Neural cell (in vitro differentiated cells): ENCODE results near the gene TBCK. TPM values are rescaled to one million over a fixed set of nuclear protein-coding genes. Genes with fewer than 3 reads are reported as not detected.

Source experiments
- H2AFZ ChIP-seq: fragments of 200-600, 300-800 bp; sonication (generic), shearing (Covaris generic); 2 replicates; pipeline ENCODE4 v1.6.0; 2014; ENCODE audit warnings: low read depth, mild to moderate bottlenecking, antibody characterized with exemption, low read length, moderate library complexity
- H3F3A ChIP-seq: fragments of 200-600 bp; shearing (Covaris generic); 2 replicates; pipeline ENCODE4 v1.6.1; 2016; ENCODE audit warnings: mild to moderate bottlenecking, moderate library complexity, mixed read lengths, antibody characterized with exemption, low read length; ENCODE audit not compliant: insufficient read depth, poor library complexity, severe bottlenecking
- H3K27ac ChIP-seq: fragments of 200-600, 300-800 bp; sonication (generic), shearing (Covaris generic); 2 replicates; pipeline ENCODE4 v1.5.1; 2014; ENCODE audit warnings: mild to moderate bottlenecking, low read length, moderate library complexity
- H3K27me3 ChIP-seq: fragments of 300-800, 200-600 bp; sonication (generic), shearing (Covaris generic); 2 replicates; pipeline ENCODE4 v1.6.0; 2014; ENCODE audit warnings: mild to moderate bottlenecking, low read depth, low read length, moderate library complexity; ENCODE audit not compliant: insufficient read depth
- H3K36me3 ChIP-seq: fragments of 300-800, 200-600 bp; sonication (generic), shearing (Covaris generic); 2 replicates; pipeline ENCODE4 v1.5.1; 2014; ENCODE audit warnings: mild to moderate bottlenecking, antibody characterized with exemption, low read length, moderate library complexity; ENCODE audit not compliant: insufficient read depth
- H3K4me2 ChIP-seq: fragments of 300-800, 200-600 bp; sonication (generic), shearing (Covaris generic); 2 replicates; pipeline ENCODE4 v1.6.0; 2014; ENCODE audit warnings: mild to moderate bottlenecking, low read length
- H3K4me3 ChIP-seq: fragments of 300-800, 200-600 bp; sonication (generic), shearing (Covaris generic); 2 replicates; pipeline ENCODE4 v1.5.1; 2014; ENCODE audit warnings: mild to moderate bottlenecking, low read length, moderate library complexity
- H3K79me2 ChIP-seq: fragments of 200-600 bp; shearing (Covaris generic); replicated peaks from 2 replicates; pipeline ENCODE4 v1.6.0; 2014; ENCODE audit warnings: mild to moderate bottlenecking, low read length, moderate library complexity; ENCODE audit not compliant: insufficient read depth
- H3K9ac ChIP-seq: fragments of 300-800, 200-600 bp; sonication (generic), shearing (Covaris generic); 2 replicates; pipeline ENCODE4 v1.6.1; 2016; ENCODE audit warnings: mild to moderate bottlenecking, low read length, mixed read lengths
- H3K9me2 ChIP-seq: fragments of 200-600 bp; shearing (Covaris generic); 2 replicates; pipeline ENCODE4 v1.6.1; 2016; ENCODE audit warnings: mild to moderate bottlenecking, low read length, mixed read lengths; ENCODE audit not compliant: insufficient read depth
- H3K9me3 ChIP-seq: fragments of 200-600, 300-800 bp; sonication (generic), shearing (Covaris generic); 2 replicates; pipeline ENCODE4 v1.6.1; 2016; ENCODE audit warnings: mild to moderate bottlenecking, mixed run types, low read length, moderate library complexity, mixed read lengths
- H4K20me1 ChIP-seq: fragments of 200-600 bp; shearing (Covaris generic); 2 replicates; pipeline ENCODE4 v1.6.1; 2016; ENCODE audit warnings: mild to moderate bottlenecking, mixed run types; ENCODE audit not compliant: insufficient read depth
- EP300 ChIP-seq: fragments of 450-650 bp; conservative IDR thresholded peaks from 2 replicates; pipeline ENCODE4 v1.6.1; 2014; ENCODE audit warnings: antibody characterized with exemption, mild to moderate bottlenecking, moderate library complexity; ENCODE audit not compliant: poor library complexity, severe bottlenecking
- EZH2 ChIP-seq: fragments of 200-600, 300-800 bp; shearing (Covaris generic), sonication (generic); IDR thresholded peaks from 2 replicates; pipeline ENCODE4 v1.6.1; 2014; ENCODE audit warnings: antibody characterized with exemption, low read length, borderline replicate concordance, mild to moderate bottlenecking; ENCODE audit not compliant: insufficient read depth, poor library complexity, severe bottlenecking
- MXI1 ChIP-seq: fragments of 450-650 bp; conservative IDR thresholded peaks from 2 replicates; pipeline ENCODE4 v1.6.1; 2014; ENCODE audit warnings: antibody characterized with exemption, mild to moderate bottlenecking; ENCODE audit not compliant: poor library complexity, severe bottlenecking
- POLR2AphosphoS5 ChIP-seq: IDR thresholded peaks from 2 replicates; pipeline ENCODE4 v1.6.1; 2012
- RAD21 ChIP-seq: fragments of 450-650 bp; conservative IDR thresholded peaks from 2 replicates; pipeline ENCODE4 v1.6.1; 2014; ENCODE audit warnings: antibody characterized with exemption, mild to moderate bottlenecking, moderate library complexity
- SMC3 ChIP-seq: fragments of 450-650 bp; conservative IDR thresholded peaks from 2 replicates; pipeline ENCODE4 v1.6.1; 2014; ENCODE audit warnings: antibody characterized with exemption, mild to moderate bottlenecking, moderate library complexity; ENCODE audit not compliant: poor library complexity
- TAF1 ChIP-seq: IDR thresholded peaks from 2 replicates; pipeline ENCODE4 v1.6.1; 2012; ENCODE audit warnings: low read depth
- polyA plus RNA-seq: library from polyadenylated mRNA; depleted of rRNA; stranded (reverse); fragments of >200 nt; gene quantifications from 2 replicates; pipeline ENCODE4 v1.2.3, GENCODE V29; 2014
- TF ChIP-seq, protein P1 (sequence below): IDR thresholded peaks from 2 replicates; pipeline ENCODE4 v1.6.1; 2012; ENCODE audit warnings: borderline replicate concordance
- TF ChIP-seq, protein P2 (sequence below): fragments of 450-650 bp; IDR thresholded peaks from 2 replicates; pipeline ENCODE4 v1.5.1; 2014; ENCODE audit warnings: antibody characterized with exemption, mild to moderate bottlenecking, moderate library complexity; ENCODE audit not compliant: poor library complexity, severe bottlenecking

TBCK gene
- polyA plus RNA-seq, 1 donor from 2014 or later: 55.0 TPM

DNA sequence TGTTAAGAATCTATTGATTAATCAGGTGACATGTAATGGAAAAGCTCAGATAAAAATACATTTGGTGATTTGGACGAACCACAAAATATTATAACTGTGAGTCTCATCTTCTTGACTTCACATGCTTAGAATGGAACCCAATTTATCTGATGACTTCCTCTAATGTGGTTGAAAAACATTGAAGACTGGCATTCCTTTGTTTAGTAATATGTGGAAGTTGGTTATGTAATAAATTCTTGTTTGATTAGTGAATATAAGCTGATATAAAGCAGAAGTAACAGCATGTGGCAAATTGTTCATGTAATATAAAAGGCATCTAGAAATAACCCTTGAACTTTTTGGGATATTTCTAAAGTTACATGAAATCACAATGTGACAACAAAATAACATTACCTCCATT is 42.9 kb upstream of the TBCK start:
- no peak overlapping the region for H3K27ac ChIP-seq
- no peak overlapping the region for H3K9ac ChIP-seq
- TF ChIP-seq SMC3 (no peak), EZH2 (no peak), RAD21 (no peak)
- H3F3A ChIP-seq: no peaks in the 10 kb centered on the region
- H3K9me2 ChIP-seq: no peaks in the 10 kb centered on the region
- H2AFZ ChIP-seq: no peak overlapping the region
- H3K4me2 ChIP-seq: no peak overlapping the region
- no peaks in the 10 kb centered on the region for H3K79me2 ChIP-seq
- no peak overlapping the region for H3K4me3 ChIP-seq
- H4K20me1 ChIP-seq: no peaks in the 10 kb centered on the region
- no peaks in the 10 kb centered on the region for H3K27me3 ChIP-seq
- no peaks in the 10 kb centered on the region for H3K9me3 ChIP-seq
- no peaks in the 10 kb centered on the region for H3K36me3 ChIP-seq

DNA sequence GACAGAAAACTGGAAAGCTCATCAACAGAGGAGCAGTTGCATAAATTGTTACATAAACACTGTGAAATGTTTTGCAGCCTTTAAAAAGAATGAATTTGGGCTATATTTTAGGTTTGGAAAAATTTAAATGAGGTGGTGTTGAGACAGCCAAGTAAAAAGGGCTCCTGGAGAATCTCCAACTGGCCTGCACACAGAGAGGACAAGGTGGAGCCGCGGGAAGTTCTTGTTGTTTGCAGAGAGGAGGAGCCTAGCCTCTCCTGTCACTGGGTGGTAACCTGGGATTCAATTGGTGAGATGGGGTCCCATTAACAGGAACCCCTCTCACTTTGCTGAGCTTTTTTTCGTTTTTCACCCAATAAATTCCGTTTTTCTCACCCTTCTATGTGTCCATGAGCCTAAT is 39.2 kb upstream of the TBCK start:
- Histone ChIP-seq H3K9ac (no peak overlapping the region), H3K9me3 (no peaks in the 10 kb centered on the region), H3K9me2 (no peaks in the 10 kb centered on the region), H3K27ac (no peak overlapping the region), H3K79me2 (no peaks in the 10 kb centered on the region), H2AFZ (no peak overlapping the region), H3F3A (no peaks in the 10 kb centered on the region), H3K27me3 (no peaks in the 10 kb centered on the region), H4K20me1 (no peaks in the 10 kb centered on the region), H3K4me2 (no peak overlapping the region), H3K4me3 (no peak overlapping the region), H3K36me3 (no peaks in the 10 kb centered on the region)
- TF ChIP-seq, protein P1, sequence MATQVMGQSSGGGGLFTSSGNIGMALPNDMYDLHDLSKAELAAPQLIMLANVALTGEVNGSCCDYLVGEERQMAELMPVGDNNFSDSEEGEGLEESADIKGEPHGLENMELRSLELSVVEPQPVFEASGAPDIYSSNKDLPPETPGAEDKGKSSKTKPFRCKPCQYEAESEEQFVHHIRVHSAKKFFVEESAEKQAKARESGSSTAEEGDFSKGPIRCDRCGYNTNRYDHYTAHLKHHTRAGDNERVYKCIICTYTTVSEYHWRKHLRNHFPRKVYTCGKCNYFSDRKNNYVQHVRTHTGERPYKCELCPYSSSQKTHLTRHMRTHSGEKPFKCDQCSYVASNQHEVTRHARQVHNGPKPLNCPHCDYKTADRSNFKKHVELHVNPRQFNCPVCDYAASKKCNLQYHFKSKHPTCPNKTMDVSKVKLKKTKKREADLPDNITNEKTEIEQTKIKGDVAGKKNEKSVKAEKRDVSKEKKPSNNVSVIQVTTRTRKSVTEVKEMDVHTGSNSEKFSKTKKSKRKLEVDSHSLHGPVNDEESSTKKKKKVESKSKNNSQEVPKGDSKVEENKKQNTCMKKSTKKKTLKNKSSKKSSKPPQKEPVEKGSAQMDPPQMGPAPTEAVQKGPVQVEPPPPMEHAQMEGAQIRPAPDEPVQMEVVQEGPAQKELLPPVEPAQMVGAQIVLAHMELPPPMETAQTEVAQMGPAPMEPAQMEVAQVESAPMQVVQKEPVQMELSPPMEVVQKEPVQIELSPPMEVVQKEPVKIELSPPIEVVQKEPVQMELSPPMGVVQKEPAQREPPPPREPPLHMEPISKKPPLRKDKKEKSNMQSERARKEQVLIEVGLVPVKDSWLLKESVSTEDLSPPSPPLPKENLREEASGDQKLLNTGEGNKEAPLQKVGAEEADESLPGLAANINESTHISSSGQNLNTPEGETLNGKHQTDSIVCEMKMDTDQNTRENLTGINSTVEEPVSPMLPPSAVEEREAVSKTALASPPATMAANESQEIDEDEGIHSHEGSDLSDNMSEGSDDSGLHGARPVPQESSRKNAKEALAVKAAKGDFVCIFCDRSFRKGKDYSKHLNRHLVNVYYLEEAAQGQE: no peak
- no peak for TF ChIP-seq EP300
- TF ChIP-seq EZH2: no peak
- TF ChIP-seq, protein P2, sequence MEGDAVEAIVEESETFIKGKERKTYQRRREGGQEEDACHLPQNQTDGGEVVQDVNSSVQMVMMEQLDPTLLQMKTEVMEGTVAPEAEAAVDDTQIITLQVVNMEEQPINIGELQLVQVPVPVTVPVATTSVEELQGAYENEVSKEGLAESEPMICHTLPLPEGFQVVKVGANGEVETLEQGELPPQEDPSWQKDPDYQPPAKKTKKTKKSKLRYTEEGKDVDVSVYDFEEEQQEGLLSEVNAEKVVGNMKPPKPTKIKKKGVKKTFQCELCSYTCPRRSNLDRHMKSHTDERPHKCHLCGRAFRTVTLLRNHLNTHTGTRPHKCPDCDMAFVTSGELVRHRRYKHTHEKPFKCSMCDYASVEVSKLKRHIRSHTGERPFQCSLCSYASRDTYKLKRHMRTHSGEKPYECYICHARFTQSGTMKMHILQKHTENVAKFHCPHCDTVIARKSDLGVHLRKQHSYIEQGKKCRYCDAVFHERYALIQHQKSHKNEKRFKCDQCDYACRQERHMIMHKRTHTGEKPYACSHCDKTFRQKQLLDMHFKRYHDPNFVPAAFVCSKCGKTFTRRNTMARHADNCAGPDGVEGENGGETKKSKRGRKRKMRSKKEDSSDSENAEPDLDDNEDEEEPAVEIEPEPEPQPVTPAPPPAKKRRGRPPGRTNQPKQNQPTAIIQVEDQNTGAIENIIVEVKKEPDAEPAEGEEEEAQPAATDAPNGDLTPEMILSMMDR: no peak
- no peak for TF ChIP-seq POLR2AphosphoS5
- TF ChIP-seq RAD21: no peak
- TF ChIP-seq TAF1: no peak
- TF ChIP-seq SMC3: no peak
- TF ChIP-seq MXI1: no peak

DNA sequence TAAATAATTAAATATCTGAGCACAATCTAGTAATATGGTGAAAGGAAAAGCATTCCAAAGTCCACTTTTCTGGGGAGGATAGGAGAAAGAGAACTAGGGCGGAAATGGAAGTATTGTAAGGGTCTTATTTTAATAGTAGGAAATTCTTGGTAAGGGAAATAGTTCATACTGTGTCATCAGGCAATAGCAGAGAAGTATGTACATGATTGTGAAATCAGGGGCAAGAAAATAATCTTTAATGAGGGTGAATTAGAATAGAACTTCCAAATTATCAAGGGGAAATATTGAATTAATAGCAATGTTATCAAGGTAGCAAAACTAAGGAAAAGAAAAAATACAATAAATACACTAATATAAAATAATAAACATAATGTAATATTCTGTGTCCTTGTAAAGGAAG is 37.8 kb upstream of the TBCK start:
- TF ChIP-seq MXI1 (no peak), EP300 (no peak), EZH2 (no peak), RAD21 (no peak), SMC3 (no peak), TAF1 (no peak), POLR2AphosphoS5 (no peak)
- TF ChIP-seq, protein P1: no peak
- TF ChIP-seq, protein P2: no peak
- no peaks in the 10 kb centered on the region for H3K9me3 ChIP-seq
- H3K4me3 ChIP-seq: no peak overlapping the region
- no peak overlapping the region for H3K4me2 ChIP-seq
- no peaks in the 10 kb centered on the region for H3F3A ChIP-seq
- H3K79me2 ChIP-seq: no peaks in the 10 kb centered on the region
- no peak overlapping the region for H3K27ac ChIP-seq
- H2AFZ ChIP-seq: no peak overlapping the region
- no peak overlapping the region for H3K9ac ChIP-seq
- H3K9me2 ChIP-seq: no peaks in the 10 kb centered on the region
- no peaks in the 10 kb centered on the region for H4K20me1 ChIP-seq
- H3K36me3 ChIP-seq: no peaks in the 10 kb centered on the region
- H3K27me3 ChIP-seq: no peaks in the 10 kb centered on the region
